ENCODE data around the gene CNIH3. TPM values are rescaled to one million over a fixed set of nuclear protein-coding genes. Genes with fewer than 3 reads are reported as not detected.

CNIH3 gene
- total and polyA plus RNA-seq, 10 of the 15 experiments (the other 5 are each of a cell fraction or from before 2014, with no cell fraction given) = 0.77 to 5.8 (median 1.8) TPM

GRCh38 chr1:224681816-224682215, 65.7 kb downstream of the CNIH3 start:
- no peaks in the 10 kb centered on the region for H3K79me2 ChIP-seq (ENCODE audit: control insufficient read depth, insufficient read depth, low read length)
- in situ Hi-C loops (cut with MboI) = no loop called here
- RAD21 ChIA-PET (ENCODE audit: unreplicated experiment) = interaction anchor here (0.6 to 1.0 kb wide), 2 partner anchors 241 to 288 kb away, joined by 3 read pairs; no protein-coding TSS in a partner anchor
- no peak for DNase-seq (ENCODE audit: low read depth, low spot score)
- H3K4me1 ChIP-seq (ENCODE audit: control insufficient read depth, insufficient read depth, low read length) = no peaks in the 10 kb centered on the region
- no peaks in the 10 kb centered on the region; a peak in 1 of 4 replicates for H3K27me3 ChIP-seq (replicated peaks in 1 of 2; ENCODE audit: control insufficient read depth in 2 of 2, insufficient read depth in 2 of 2, low read length in 1 of 2)
- no peak overlapping the region for H3K27ac ChIP-seq (ENCODE audit: control insufficient read depth, insufficient read depth)
- H3K4me3 ChIP-seq = no peak overlapping the region
- H2AFZ ChIP-seq (ENCODE audit: control insufficient read depth, low read depth, low read length) = no peak overlapping the region
- TF ChIP-seq RCOR1 (conservative IDR thresholded peaks at IDR 0.05; ENCODE audit: low read depth, low read length) = no peak
- TF ChIP-seq, protein P1, sequence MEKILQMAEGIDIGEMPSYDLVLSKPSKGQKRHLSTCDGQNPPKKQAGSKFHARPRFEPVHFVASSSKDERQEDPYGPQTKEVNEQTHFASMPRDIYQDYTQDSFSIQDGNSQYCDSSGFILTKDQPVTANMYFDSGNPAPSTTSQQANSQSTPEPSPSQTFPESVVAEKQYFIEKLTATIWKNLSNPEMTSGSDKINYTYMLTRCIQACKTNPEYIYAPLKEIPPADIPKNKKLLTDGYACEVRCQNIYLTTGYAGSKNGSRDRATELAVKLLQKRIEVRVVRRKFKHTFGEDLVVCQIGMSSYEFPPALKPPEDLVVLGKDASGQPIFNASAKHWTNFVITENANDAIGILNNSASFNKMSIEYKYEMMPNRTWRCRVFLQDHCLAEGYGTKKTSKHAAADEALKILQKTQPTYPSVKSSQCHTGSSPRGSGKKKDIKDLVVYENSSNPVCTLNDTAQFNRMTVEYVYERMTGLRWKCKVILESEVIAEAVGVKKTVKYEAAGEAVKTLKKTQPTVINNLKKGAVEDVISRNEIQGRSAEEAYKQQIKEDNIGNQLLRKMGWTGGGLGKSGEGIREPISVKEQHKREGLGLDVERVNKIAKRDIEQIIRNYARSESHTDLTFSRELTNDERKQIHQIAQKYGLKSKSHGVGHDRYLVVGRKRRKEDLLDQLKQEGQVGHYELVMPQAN (conservative IDR thresholded peaks at IDR 0.05) = no peak
- no peak for TF ChIP-seq CHD4 (IDR thresholded peaks at IDR 0.05)
- no peak for TF ChIP-seq BRCA1 (IDR thresholded peaks at IDR 0.05; ENCODE audit: low read depth, low read length)
- TF ChIP-seq CUX1 (IDR thresholded peaks at IDR 0.05; ENCODE audit: insufficient replicate concordance, low read depth, low read length) = no peak
- TF ChIP-seq CREM (IDR thresholded peaks at IDR 0.05; ENCODE audit: low read depth) = no peak
- TF ChIP-seq RBBP5 (conservative IDR thresholded peaks at IDR 0.05) = no peak
- TF ChIP-seq SREBF1 (IDR thresholded peaks at IDR 0.05; ENCODE audit: low read length) = no peak
- TF ChIP-seq CHD1 (IDR thresholded peaks at IDR 0.05; ENCODE audit: low read depth, low read length) = no peak
- no peak for TF ChIP-seq MAX (IDR thresholded peaks at IDR 0.05; ENCODE audit: low read depth, low read length)
- TF ChIP-seq TARDBP (IDR thresholded peaks at IDR 0.05; ENCODE audit: borderline replicate concordance) = no peak
- no peak for TF ChIP-seq SIN3A (IDR thresholded peaks at IDR 0.05; ENCODE audit: low read depth, low read length)
- no peak for TF ChIP-seq ZNF384 (IDR thresholded peaks at IDR 0.05; ENCODE audit: borderline replicate concordance, low read depth, low read length)
- TF ChIP-seq SRF (IDR thresholded peaks at IDR 0.05; ENCODE audit: low read depth in 2 of 2, low read length in 2 of 2) = no peak
- no peak for TF ChIP-seq ZNF622 (IDR thresholded peaks at IDR 0.05)
- no peak for TF ChIP-seq ATF7 (IDR thresholded peaks at IDR 0.05; ENCODE audit: low read depth)
- no peak for TF ChIP-seq POLR2AphosphoS2 (IDR thresholded peaks at IDR 0.05; ENCODE audit: low read depth, low read length)
- H4K20me1 ChIP-seq (ENCODE audit: control insufficient read depth, insufficient read depth) = no peaks in the 10 kb centered on the region
- no peak for ATAC-seq
- SMC1A ChIA-PET (ENCODE audit: uncharacterized antibody, unreplicated experiment) = interaction anchor here (1.3 kb wide), 1 partner anchor 170 kb away, joined by 7 read pairs; no protein-coding TSS in a partner anchor
- POLR2A ChIA-PET = no interaction called here
- no peaks in the 10 kb centered on the region for H3K36me3 ChIP-seq (ENCODE audit: control insufficient read depth in 2 of 2, insufficient read depth in 2 of 2, low read length in 1 of 2)
- H3K9ac ChIP-seq (ENCODE audit: control insufficient read depth, insufficient read depth, low read length) = no peak overlapping the region
- FAIRE-seq = no peak
- 33% methylated on average over 6 of the region's 6 CpGs for WGBS (ENCODE audit: insufficient coverage, insufficient replicate concordance, low lambda C conversion rate, missing lambda C conversion rate)
- CTCF ChIA-PET = interaction anchor here (1.0 to 1.1 kb wide), 3 partner anchors 13 to 169 kb away, joined by 3 read pairs; no protein-coding TSS in a partner anchor
- H3K9me3 ChIP-seq (replicated peaks; ENCODE audit: control insufficient read depth, insufficient read depth, low read length) = no peaks in the 10 kb centered on the region
- BruUV-seq (replicated peaks) = no TSS peak
- H3K4me2 ChIP-seq (ENCODE audit: control insufficient read depth, insufficient read depth) = no peak overlapping the region
- intact Hi-C loops (cut with micrococcal nuclease; ENCODE audit: unreplicated experiment) = no loop called here

Measured in GM12878 (cell line).